Stomach (tissue), 4 donors: ENCODE data around the gene ESM1.

ENCODE experiments used
- EP300 ChIP-seq: sonication (generic); formaldehyde crosslinking; IDR thresholded peaks from one replicate; pipeline ENCODE4 v1.6.1; 2017; ENCODE audit warnings: antibody characterized with exemption
- POLR2A ChIP-seq, 4 donors: fragments of 450-650 bp; IDR thresholded peaks; one replicate each; pipeline ENCODE4 v1.6.1; 2016; ENCODE audit warnings: antibody characterized with exemption in 4 of 4, control low read depth in 2 of 4, mild to moderate bottlenecking in 1 of 4, moderate library complexity in 1 of 4
- POLR2AphosphoS5 ChIP-seq, 3 donors: sonication (generic); formaldehyde crosslinking; IDR thresholded peaks; one replicate each; pipeline ENCODE4 v1.6.1; 2016; ENCODE audit warnings: antibody characterized with exemption in 3 of 3
- TF ChIP-seq, protein P1 (sequence below), 7 experiments: fragments of 450-650 bp in 4 of 7; fragments of 200-600 bp in 3 of 7; sonication (generic) in 3 of 7; IDR thresholded peaks; one replicate each; pipeline ENCODE4 v1.5.1; 2016 to 2019; ENCODE audit warnings: antibody characterized with exemption in 7 of 7, control low read depth in 2 of 7, mild to moderate bottlenecking in 1 of 7

DNA sequence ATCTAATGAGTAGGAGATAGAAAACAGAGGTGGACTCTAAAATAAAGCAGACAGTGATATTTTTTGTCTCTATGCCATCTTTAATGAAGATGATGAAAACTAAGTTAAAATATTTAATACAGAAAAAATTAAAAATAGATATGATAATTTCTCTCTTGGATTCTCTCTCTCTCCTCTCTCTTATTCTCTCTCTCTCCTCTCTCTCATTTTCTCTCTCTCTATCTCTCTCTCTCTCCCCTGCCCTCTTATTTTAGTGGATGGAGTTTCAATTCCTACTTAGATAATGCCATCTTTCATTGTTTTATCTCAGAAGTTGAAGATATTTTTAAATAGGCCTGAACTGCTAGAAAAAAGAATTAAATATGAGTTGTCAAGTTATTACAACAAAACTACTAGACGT, 38.2 kb downstream of the ESM1 start:
- TF ChIP-seq POLR2A (IDR thresholded peaks at IDR 0.05) (no peak), POLR2AphosphoS5 (IDR thresholded peaks at IDR 0.05) (no peak), EP300 (no peak)
- TF ChIP-seq, protein P1, sequence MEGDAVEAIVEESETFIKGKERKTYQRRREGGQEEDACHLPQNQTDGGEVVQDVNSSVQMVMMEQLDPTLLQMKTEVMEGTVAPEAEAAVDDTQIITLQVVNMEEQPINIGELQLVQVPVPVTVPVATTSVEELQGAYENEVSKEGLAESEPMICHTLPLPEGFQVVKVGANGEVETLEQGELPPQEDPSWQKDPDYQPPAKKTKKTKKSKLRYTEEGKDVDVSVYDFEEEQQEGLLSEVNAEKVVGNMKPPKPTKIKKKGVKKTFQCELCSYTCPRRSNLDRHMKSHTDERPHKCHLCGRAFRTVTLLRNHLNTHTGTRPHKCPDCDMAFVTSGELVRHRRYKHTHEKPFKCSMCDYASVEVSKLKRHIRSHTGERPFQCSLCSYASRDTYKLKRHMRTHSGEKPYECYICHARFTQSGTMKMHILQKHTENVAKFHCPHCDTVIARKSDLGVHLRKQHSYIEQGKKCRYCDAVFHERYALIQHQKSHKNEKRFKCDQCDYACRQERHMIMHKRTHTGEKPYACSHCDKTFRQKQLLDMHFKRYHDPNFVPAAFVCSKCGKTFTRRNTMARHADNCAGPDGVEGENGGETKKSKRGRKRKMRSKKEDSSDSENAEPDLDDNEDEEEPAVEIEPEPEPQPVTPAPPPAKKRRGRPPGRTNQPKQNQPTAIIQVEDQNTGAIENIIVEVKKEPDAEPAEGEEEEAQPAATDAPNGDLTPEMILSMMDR (IDR thresholded peaks at IDR 0.05), result no peak
